Stimulated activated CD4-positive, alpha-beta T cell treated with anti-CD3 and anti-CD28 coated beads, Interleukin-4, amount 100 ng/mL, for 4 hours (primary cell): ENCODE results near the gene IKZF1.

Experiments used
- DNase-seq, 2 experiments: peaks; one replicate each; pipeline ENCODE4 v3.0.0-alpha.2; 2020

The IKZF1 gene

DNA sequence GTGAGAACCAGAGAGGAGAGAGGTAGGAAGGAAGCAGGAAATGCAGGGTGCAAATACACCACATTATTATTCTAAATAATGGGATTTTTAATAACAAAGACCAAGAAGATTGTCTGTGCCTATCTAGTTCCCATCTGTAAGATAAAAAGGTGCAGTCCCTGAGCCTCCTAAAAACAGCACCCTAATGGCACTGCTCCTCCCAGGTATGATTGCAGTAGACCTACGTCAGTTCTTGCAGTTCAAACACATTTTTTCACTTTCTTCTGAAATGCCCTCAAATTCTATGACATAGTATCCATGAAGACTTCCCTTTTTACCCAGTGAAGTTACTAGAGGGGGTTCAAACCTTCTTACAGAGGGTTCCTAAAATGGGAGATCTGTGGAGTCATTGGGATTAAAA, 75.0 kb downstream of the IKZF1 start:
- DNase-seq: no peak

GRCh38 chr7:50382455-50382854, 77.9 kb downstream of the IKZF1 start:
- DNase-seq: no peak

GRCh38 chr7:50387351-50387750, 82.8 kb downstream of the IKZF1 start:
- no peak for DNase-seq

DNA sequence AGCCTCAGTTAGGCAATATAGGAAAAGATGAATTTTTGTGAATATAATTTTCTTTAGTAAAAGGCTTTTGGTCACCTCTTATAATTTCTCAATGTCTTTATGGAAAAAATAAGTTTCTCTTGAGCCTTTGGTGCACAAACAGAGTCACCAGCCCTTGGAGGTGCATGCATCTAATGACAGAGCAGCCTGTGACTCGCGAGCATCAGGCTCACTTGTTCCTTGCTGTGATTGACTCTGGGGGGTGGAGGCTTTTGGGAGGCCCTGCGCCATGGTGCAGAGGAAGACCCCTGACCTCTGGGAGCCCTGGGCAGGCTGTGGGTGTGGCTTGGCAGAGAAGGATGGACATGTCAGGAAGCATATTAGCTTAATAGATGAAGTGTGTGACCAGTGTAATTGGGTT, 85.4 kb downstream of the IKZF1 start:
- DNase-seq: peak in 1 of 2 experiments; percentile 48

DNA sequence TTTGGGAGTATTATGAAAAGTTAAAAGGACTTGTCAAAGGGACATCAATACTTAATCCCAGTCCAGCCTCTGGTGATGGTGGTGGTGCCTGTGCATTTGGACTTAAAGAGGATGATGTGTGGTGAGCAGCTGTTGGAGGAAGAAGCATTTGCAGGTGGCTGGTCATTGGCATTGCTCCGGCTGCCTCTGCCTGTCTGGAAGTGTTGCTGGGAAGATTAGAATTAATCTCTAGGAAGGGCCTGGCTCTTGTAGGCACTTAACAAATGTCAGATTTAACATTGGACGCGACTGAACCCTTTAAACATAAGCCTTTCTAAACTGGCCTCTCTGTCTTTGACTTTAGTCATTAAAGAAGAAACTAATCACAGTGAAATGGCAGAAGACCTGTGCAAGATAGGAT, 86.9 kb downstream of the IKZF1 start:
- DNase-seq: no peak

DNA sequence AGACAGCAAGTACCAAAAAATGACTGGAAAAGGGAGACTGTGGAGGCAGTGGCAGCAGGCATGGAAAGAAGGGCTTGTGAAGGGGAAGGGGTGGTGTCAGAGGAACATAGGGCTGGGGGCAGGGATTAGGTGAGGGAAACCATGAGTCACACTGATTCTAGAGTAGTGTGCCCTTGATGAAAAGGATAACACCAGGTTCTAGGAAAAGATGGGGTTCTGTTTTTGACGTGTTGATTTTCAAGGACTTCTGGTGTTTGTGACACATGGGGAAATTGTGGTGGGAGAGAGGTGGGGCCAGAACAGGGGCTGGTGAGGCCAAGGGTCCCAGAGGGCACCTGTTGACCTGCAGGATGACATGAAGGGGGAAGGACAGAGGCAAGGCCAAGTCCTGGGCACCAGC, 88.6 kb downstream of the IKZF1 start:
- peak in 1 of 2 experiments; percentile 63 for DNase-seq

GRCh38 chr7:50393547-50394252, 89.2 kb downstream of the IKZF1 start:
- peak in 1 of 2 experiments; percentile 42 for DNase-seq

GRCh38 chr7:50394315-50394714, 89.8 kb downstream of the IKZF1 start:
- DNase-seq: no peak

DNA sequence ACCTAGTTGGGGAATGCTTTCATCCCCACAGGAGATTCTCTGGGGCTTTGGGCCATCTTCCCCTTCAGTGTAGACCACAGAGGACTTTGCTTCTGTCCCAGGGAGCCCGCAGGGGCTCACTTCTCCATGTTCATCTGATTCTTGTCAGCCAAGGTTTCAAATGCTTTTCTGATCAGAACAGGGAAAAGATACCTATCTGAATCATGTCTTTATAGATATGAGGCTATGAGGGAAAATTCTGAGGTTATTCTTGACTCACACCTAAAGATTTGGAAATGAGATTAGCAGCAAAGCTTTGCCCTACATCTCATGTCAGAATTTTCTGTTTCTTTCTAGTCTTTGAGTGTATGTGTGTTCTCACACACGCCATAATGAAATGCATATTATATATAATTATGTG, 92.3 kb downstream of the IKZF1 start:
- no peak for DNase-seq

DNA sequence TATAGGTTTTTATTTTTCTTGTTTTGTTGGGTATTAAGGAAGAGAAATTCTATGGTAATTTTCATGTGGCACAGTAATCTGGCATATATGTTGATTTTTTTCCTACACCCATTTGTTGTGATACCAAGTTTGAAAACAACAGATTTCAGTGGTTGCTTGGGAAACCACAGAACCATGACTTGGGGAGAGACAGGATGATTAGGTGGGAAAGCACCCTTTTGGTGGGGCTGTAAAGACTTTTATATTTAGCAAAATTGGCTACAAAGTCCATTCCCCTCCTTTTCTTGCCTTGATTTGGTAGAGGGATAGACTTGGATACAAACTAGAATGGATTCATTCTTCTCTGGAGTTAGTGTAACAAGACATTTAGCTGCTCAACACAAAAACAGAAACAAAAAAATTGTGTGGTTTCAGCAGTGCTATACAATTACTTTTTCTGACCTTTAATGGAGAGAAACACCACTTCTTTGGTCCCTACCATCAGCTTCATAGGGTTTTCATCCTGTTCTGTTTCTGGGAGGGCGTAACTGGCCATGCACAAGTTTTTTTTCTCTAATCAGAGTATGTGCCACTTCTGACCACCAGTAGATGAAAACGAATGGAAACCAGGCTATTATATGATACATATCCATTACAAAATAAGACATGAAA, 92.9 kb downstream of the IKZF1 start:
- no peak for DNase-seq

DNA sequence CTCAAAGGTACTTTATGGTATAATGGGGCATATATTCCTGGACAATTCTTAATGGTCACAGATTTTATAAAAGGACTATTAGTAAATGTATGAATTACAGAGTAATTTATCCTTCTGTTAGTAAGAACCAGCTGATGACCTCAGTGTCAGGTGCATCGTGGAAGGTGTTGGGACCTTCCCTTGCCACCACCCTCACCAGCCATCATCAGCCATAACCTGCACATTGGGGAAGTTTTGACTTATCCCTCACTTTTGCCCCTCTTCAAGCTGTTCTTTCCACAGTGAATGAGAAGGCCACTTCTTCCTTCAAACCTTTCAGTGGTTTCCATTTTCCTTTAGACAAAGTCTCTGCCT, 93.4 kb downstream of the IKZF1 start:
- DNase-seq: no peak

- no peak for DNase-seq
These were observed 94.7 kb downstream of the IKZF1 start for GRCh38 chr7:50399206-50399605.

GRCh38 chr7:50399635-50400034, 95.1 kb downstream of the IKZF1 start:
- no peak for DNase-seq

DNA sequence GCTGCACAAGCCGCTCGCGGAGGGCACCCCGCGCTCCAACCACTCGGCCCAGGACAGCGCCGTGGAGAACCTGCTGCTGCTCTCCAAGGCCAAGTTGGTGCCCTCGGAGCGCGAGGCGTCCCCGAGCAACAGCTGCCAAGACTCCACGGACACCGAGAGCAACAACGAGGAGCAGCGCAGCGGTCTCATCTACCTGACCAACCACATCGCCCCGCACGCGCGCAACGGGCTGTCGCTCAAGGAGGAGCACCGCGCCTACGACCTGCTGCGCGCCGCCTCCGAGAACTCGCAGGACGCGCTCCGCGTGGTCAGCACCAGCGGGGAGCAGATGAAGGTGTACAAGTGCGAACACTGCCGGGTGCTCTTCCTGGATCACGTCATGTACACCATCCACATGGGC, 95.6 kb downstream of the IKZF1 start:
- no peak for DNase-seq

- no peak for DNase-seq
These were observed 99.9 kb downstream of the IKZF1 start for GRCh38 chr7:50404392-50404791.

- DNase-seq: no peak
These were observed 100.7 kb downstream of the IKZF1 start for GRCh38 chr7:50405221-50405620.

DNA sequence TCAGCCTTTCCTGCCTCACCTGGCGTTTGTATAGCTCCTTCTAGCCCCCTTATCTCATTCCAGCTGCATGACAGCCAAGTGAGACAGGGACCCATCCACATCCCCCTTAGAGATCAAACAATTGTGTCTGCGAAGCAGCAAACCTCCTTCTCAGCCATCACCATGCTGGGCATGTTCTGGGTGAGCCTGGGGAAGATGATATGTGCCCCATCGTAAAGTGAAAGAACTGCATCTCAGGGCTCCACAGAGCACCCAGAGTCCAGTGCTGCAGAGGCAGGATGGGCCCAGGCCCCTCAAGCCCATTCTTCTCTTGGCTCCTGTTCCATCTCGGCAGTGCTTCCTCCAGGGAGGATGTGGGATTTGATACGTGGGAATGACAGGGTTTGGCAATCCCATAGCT, 102.4 kb downstream of the IKZF1 start:
- no peak for DNase-seq

DNA sequence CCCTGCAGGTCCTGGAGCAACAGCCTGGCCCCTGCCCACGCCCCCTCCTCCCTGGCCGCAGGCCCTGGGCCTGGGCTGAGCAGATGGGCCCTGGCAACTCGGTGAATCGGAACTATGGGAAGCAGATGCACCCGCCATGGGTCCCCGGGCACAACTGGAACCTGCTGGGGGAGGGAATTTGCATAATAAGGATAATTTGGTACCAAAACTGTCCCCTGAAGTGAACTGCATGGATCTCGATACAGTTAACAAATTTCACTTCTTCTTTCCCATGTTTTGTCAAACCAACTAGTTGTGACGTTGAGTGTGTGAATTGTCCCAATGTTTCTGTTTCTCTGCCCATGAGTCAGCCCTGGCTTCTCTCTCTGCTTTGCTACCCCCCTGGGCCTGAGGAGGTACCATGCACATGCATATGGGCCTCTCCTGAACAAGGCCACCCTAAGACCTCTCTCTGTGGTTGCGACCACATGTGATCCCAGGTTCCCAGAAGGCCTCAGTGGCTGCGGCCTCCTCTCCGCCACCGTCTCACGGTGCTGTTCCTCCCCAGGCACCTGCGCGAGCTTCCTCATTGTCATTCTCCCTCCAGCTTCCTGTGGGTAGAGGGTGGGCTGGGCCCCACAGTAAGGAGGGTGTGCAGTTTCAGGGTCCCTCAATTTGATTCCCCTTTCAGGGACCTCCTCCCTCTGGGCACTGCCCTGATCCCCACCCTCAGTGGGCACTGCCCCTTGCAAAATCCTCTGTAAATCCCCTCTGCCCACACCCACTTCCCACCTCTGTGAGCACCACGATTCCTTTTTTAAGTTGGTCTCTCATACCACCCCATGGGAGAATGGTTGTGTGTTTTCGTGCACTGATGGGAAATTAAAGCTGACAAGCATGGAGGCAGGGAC, 105.6 kb downstream of the IKZF1 start:
- no peak for DNase-seq

GRCh38 chr7:50411332-50411731, 106.8 kb downstream of the IKZF1 start:
- DNase-seq: no peak

DNA sequence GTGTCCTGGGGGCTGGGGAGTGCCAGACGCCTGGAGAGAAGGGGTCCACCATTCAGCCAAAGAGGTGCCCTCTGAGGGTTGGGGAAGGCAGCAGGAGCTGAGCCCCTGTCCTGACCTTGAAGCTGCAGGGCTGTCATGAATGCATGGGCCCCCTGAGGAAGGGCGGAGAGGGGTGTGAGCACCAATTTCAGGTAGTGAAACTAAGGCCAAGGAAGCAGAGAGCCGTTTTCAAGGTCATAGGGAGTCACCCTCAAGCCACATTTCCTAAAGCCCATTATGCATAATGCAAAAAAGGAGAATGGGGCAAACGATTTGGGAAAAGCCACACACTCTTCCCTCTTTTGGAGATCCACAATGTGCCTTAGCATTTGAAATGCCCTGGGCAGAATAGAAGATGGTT, 108.5 kb downstream of the IKZF1 start:
- no peak for DNase-seq

DNA sequence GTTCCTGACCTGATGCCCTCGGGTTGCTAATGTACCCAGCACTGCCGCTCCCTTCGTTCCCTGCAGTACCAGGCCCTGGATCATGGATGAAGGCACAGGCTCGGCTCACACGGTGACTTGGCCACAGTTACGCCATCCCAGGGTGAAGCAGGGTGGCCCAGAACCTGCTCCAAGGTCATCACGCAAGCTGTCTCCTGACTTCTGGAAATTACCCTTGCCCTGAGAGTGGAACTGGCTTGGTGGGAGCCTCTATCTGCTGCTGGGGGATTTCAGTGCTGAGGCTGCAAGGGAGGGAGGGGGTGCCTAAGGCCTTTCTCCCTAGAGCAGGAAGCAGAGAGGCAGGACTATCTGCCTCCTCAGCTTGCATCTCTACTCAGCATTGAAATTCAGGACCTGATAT, 109.0 kb downstream of the IKZF1 start:
- no peak for DNase-seq

GRCh38 chr7:50415844-50416364, 111.4 kb downstream of the IKZF1 start:
- DNase-seq: no peak

- no peak for DNase-seq
These were observed 112.1 kb downstream of the IKZF1 start for GRCh38 chr7:50416527-50417182.
